HEK293 (cell line): ENCODE measurements around the gene L3MBTL4.

Experiments used
- CTCF ChIA-PET: fragments of 350-600 bp; formaldehyde crosslinking; extraction: SDS; loops from one replicate; lab custom pipeline; 2021; ENCODE audit warnings: antibody characterized with exemption; lab: Yijun Ruan, JAX
- POLR2A ChIA-PET: fragments of 300-600 bp; formaldehyde crosslinking; extraction: SDS; loops from one replicate; lab custom pipeline; 2020; ENCODE audit warnings: antibody characterized with exemption, inconsistent platforms; lab: Yijun Ruan, JAX
- H3K27ac ChIP-seq: fragments of 200-500 bp; sonication (Bioruptor generic); 2 replicates; pipeline ENCODE4 v1.5.1; 2014; ENCODE audit warnings: low read depth, low read length, control low read depth, inconsistent platforms; ENCODE audit errors: extremely low read depth
- H3K36me3 ChIP-seq, 2 experiments: fragments of 200-500 bp in 1 of 2; sonication (Bioruptor generic) in 1 of 2; 1 replicate in 1 of 2; 2 replicates in 1 of 2; pipeline ENCODE4 v1.5.1; 2014 to 2017; ENCODE audit warnings: inconsistent platforms in 2 of 2, low read length in 2 of 2; ENCODE audit not compliant: control insufficient read depth in 2 of 2, insufficient read depth in 1 of 2
- H3K4me1 ChIP-seq: fragments of 200-500 bp; sonication (Bioruptor generic); 2 replicates; pipeline ENCODE4 v1.5.1; 2014; ENCODE audit warnings: mild to moderate bottlenecking, low read length, inconsistent platforms; ENCODE audit not compliant: control insufficient read depth, insufficient read depth
- H3K4me3 ChIP-seq: 2 replicates; pipeline ENCODE4 v1.5.1; 2011; ENCODE audit warnings: low read depth, mild to moderate bottlenecking, control low read depth, low read length, moderate library complexity
- H3K9me3 ChIP-seq: fragments of 200-500 bp; sonication (Bioruptor generic); 2 replicates; pipeline ENCODE4 v1.5.1; 2014; ENCODE audit warnings: low read depth, low read length, inconsistent platforms; ENCODE audit not compliant: control insufficient read depth, insufficient read depth
- HOXA7 ChIP-seq: sonication (generic); formaldehyde crosslinking; IDR thresholded peaks from 2 replicates; pipeline ENCODE4 v1.8.1; 2022; ENCODE audit warnings: missing genetic modification reagents, borderline replicate concordance
- KLF8 ChIP-seq: fragments of 450-650 bp; formaldehyde crosslinking; IDR thresholded peaks from 2 replicates; pipeline ENCODE4 v1.5.1; 2016; ENCODE audit warnings: missing biosample characterization, missing genetic modification characterization
- MYNN ChIP-seq: fragments of 450-650 bp; formaldehyde crosslinking; IDR thresholded peaks from 2 replicates; pipeline ENCODE4 v1.5.1; 2016; ENCODE audit warnings: missing biosample characterization, missing genetic modification characterization, borderline replicate concordance
- OSR2 ChIP-seq: fragments of 450-650 bp; formaldehyde crosslinking; IDR thresholded peaks from 2 replicates; pipeline ENCODE4 v1.5.1; 2016; ENCODE audit warnings: missing biosample characterization, missing genetic modification characterization
- PRDM1 ChIP-seq: fragments of 450-650 bp; formaldehyde crosslinking; IDR thresholded peaks from 2 replicates; pipeline ENCODE4; 2016; ENCODE audit warnings: missing biosample characterization, missing genetic modification characterization
- SALL2 ChIP-seq: fragments of 450-650 bp; formaldehyde crosslinking; IDR thresholded peaks from 2 replicates; pipeline ENCODE4 v1.5.0; 2017; ENCODE audit warnings: missing biosample characterization, mild to moderate bottlenecking, missing genetic modification characterization, borderline replicate concordance
- ZBTB10 ChIP-seq: fragments of 450-650 bp; formaldehyde crosslinking; IDR thresholded peaks from 2 replicates; pipeline ENCODE4 v1.5.1; 2016; ENCODE audit warnings: missing biosample characterization, missing genetic modification characterization
- ZBTB17 ChIP-seq: fragments of 450-650 bp; formaldehyde crosslinking; IDR thresholded peaks from 2 replicates; pipeline ENCODE4 v1.5.1; 2016; ENCODE audit warnings: missing biosample characterization, missing genetic modification characterization
- ZNF114 ChIP-seq: fragments of 450-650 bp; formaldehyde crosslinking; IDR thresholded peaks from 2 replicates; pipeline ENCODE4 v1.5.0; 2017; ENCODE audit warnings: missing biosample characterization, missing genetic modification characterization
- ZNF132 ChIP-seq: fragments of 450-650 bp; formaldehyde crosslinking; IDR thresholded peaks from 2 replicates; pipeline ENCODE4 v1.5.1; 2017; ENCODE audit warnings: missing biosample characterization, missing genetic modification characterization, borderline replicate concordance
- ZNF18 ChIP-seq: fragments of 450-650 bp; formaldehyde crosslinking; IDR thresholded peaks from 2 replicates; pipeline ENCODE4 v1.5.1; 2016; ENCODE audit warnings: missing biosample characterization, missing genetic modification characterization
- ZNF202 ChIP-seq: fragments of 450-650 bp; formaldehyde crosslinking; IDR thresholded peaks from 2 replicates; pipeline ENCODE4 v1.5.1; 2016; ENCODE audit warnings: missing biosample characterization, missing genetic modification characterization, borderline replicate concordance
- ZNF26 ChIP-seq: fragments of 450-650 bp; formaldehyde crosslinking; IDR thresholded peaks from 2 replicates; pipeline ENCODE4 v1.5.1; 2016; ENCODE audit warnings: missing biosample characterization, missing genetic modification characterization
- ZNF266 ChIP-seq: fragments of 450-650 bp; formaldehyde crosslinking; IDR thresholded peaks from 2 replicates; pipeline ENCODE4 v1.5.1; 2016; ENCODE audit warnings: missing biosample characterization, missing genetic modification characterization, low read depth
- ZNF274 ChIP-seq, 2 experiments: fragments of 200-500 bp in 1 of 2; fragments of 450-650 bp in 1 of 2; sonication (Bioruptor generic) in 1 of 2; formaldehyde crosslinking in 1 of 2; IDR thresholded peaks; 2 replicates each; pipeline versions ENCODE4 v1.5.1 to v1.6.1; 2014 to 2016; ENCODE audit warnings: borderline replicate concordance in 1 of 2, inconsistent platforms in 1 of 2, low read length in 1 of 2, missing biosample characterization in 1 of 2, missing genetic modification characterization in 1 of 2
- ZNF311 ChIP-seq: fragments of 450-650 bp; formaldehyde crosslinking; IDR thresholded peaks from 2 replicates; pipeline ENCODE4 v1.5.1; 2017; ENCODE audit warnings: missing biosample characterization, missing genetic modification characterization, borderline replicate concordance
- ZNF362 ChIP-seq: fragments of 450-650 bp; formaldehyde crosslinking; IDR thresholded peaks from 2 replicates; pipeline ENCODE4 v1.5.1; 2016; ENCODE audit warnings: missing biosample characterization, missing genetic modification characterization
- ZNF394 ChIP-seq: fragments of 450-650 bp; formaldehyde crosslinking; IDR thresholded peaks from 2 replicates; pipeline ENCODE4 v1.5.1; 2016; ENCODE audit warnings: missing biosample characterization, missing genetic modification characterization, mild to moderate bottlenecking, moderate library complexity, borderline replicate concordance
- ZNF433 ChIP-seq: fragments of 450-650 bp; formaldehyde crosslinking; IDR thresholded peaks from 2 replicates; pipeline ENCODE4 v1.5.1; 2016; ENCODE audit warnings: missing biosample characterization, missing genetic modification characterization, low read depth
- ZNF544 ChIP-seq: fragments of 450-650 bp; formaldehyde crosslinking; IDR thresholded peaks from 2 replicates; pipeline ENCODE4 v1.5.0; 2017; ENCODE audit warnings: missing biosample characterization, missing genetic modification characterization
- ZNF621 ChIP-seq: fragments of 450-650 bp; formaldehyde crosslinking; IDR thresholded peaks from 2 replicates; pipeline ENCODE4 v1.5.1; 2017; ENCODE audit warnings: missing biosample characterization, missing genetic modification characterization
- ZNF664 ChIP-seq: fragments of 450-650 bp; formaldehyde crosslinking; IDR thresholded peaks from 2 replicates; pipeline ENCODE4 v1.5.1; 2016; ENCODE audit warnings: missing biosample characterization, missing genetic modification characterization
- ZNF768 ChIP-seq: fragments of 450-650 bp; formaldehyde crosslinking; IDR thresholded peaks from 2 replicates; pipeline ENCODE4 v1.5.1; 2018; ENCODE audit warnings: missing biosample characterization, mild to moderate bottlenecking, missing genetic modification characterization
- ZSCAN16 ChIP-seq: fragments of 450-650 bp; formaldehyde crosslinking; IDR thresholded peaks from 2 replicates; pipeline ENCODE4 v1.5.1; 2016; ENCODE audit warnings: missing biosample characterization, missing genetic modification characterization
- TF ChIP-seq, protein P1 (sequence below): fragments of 450-650 bp; IDR thresholded peaks from 2 replicates; pipeline ENCODE4 v1.5.1; 2018; ENCODE audit warnings: missing biosample characterization, missing genetic modification characterization

L3MBTL4 gene

GRCh38 chr18:5912566-5912965 is 502.1 kb downstream of the L3MBTL4 start:
- POLR2A ChIA-PET, result no interaction called here
- Histone ChIP-seq H3K4me1 (no peaks in the 10 kb centered on the region), H3K27ac (no peak overlapping the region), H3K4me3 (no peak overlapping the region), H3K9me3 (no peaks in the 10 kb centered on the region), H3K36me3 (no peaks in the 10 kb centered on the region)
- TF ChIP-seq ZSCAN16 (no peak), ZNF311 (no peak), ZBTB10 (no peak), SALL2 (tag by site-specific recombination) (no peak), ZBTB17 (tag by site-specific recombination) (no peak), ZNF202 (tag by site-specific recombination) (no peak), ZNF274 (IDR thresholded peaks at IDR 0.05; ENCODE audit: low read length) (no peak), ZNF274 (tag by site-specific recombination; IDR thresholded peaks at IDR 0.05; ENCODE audit: borderline replicate concordance) (no peak), ZNF544 (tag by site-specific recombination) (no peak), ZNF664 (tag by site-specific recombination) (no peak), ZNF266 (tag by site-specific recombination) (no peak), ZNF18 (tag by site-specific recombination) (no peak), HOXA7 (CRISPR knock-in tag) (no peak), ZNF132 (no peak)
- CTCF ChIA-PET, result interaction anchor here (0.6 to 1.6 kb wide), 2 partner anchors 34 to 973 kb away, joined by 3 to 7 read pairs; no protein-coding TSS in a partner anchor

GRCh38 chr18:5909125-5909524 is 505.6 kb downstream of the L3MBTL4 start:
- H3K9me3 ChIP-seq, result no peaks in the 10 kb centered on the region
- CTCF ChIA-PET, result interaction anchor here (0.6 to 1.4 kb wide), 3 partner anchors 9 to 310 kb away, joined by 4 to 6 read pairs (median 4); no protein-coding TSS in a partner anchor
- POLR2A ChIA-PET, result no interaction called here
- H3K4me3 ChIP-seq, result no peak overlapping the region
- no peaks in the 10 kb centered on the region for H3K4me1 ChIP-seq
- no peak for TF ChIP-seq ZNF768 (tag by site-specific recombination)
- no peak for TF ChIP-seq ZNF394 (tag by site-specific recombination)
- no peak for TF ChIP-seq KLF8 (tag by site-specific recombination)
- TF ChIP-seq ZNF362 (tag by site-specific recombination), result no peak
- TF ChIP-seq ZNF26, result no peak
- no peak for TF ChIP-seq ZNF114 (tag by site-specific recombination)
- TF ChIP-seq, protein P1, sequence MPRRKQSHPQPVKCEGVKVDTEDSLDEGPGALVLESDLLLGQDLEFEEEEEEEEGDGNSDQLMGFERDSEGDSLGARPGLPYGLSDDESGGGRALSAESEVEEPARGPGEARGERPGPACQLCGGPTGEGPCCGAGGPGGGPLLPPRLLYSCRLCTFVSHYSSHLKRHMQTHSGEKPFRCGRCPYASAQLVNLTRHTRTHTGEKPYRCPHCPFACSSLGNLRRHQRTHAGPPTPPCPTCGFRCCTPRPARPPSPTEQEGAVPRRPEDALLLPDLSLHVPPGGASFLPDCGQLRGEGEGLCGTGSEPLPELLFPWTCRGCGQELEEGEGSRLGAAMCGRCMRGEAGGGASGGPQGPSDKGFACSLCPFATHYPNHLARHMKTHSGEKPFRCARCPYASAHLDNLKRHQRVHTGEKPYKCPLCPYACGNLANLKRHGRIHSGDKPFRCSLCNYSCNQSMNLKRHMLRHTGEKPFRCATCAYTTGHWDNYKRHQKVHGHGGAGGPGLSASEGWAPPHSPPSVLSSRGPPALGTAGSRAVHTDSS, result no peak
- TF ChIP-seq ZNF621 (tag by site-specific recombination), result no peak
- TF ChIP-seq PRDM1 (tag by site-specific recombination), result no peak
- TF ChIP-seq ZNF433 (tag by site-specific recombination), result no peak
- TF ChIP-seq OSR2 (tag by site-specific recombination), result no peak
- no peak for TF ChIP-seq ZSCAN16
- TF ChIP-seq MYNN (tag by site-specific recombination), result no peak
- H3K27ac ChIP-seq, result no peak overlapping the region
- H3K36me3 ChIP-seq, result no peaks in the 10 kb centered on the region
